HCT116 (cell line): Measurements from ENCODE around the gene SLC22A6. TPM values are rescaled to one million over a fixed set of nuclear protein-coding genes. Genes with fewer than 3 reads are reported as not detected.

Source experiments
- ATAC-seq: fragments of 200-7000 bp; cut with Tn5 transposase; 2 replicates; pipeline ENCODE4 v1.9.1; 2020; ENCODE audit warnings: mild to moderate bottlenecking, moderate library complexity
- BruUV-seq: library from RNA; stranded (reverse); fragments of 400-500 nt; replicated peaks from 2 replicates; lab custom pipeline; 2021; lab: Mats Ljungman, UMichigan
- CTCF ChIA-PET: fragments of 300-600 bp; sonication (Branson Sonifier 250); formaldehyde crosslinking; loops from one replicate; lab custom pipeline; 2021; ENCODE audit warnings: antibody characterized with exemption; lab: Charles Lee
- POLR2A ChIA-PET: fragments of 300-600, 350-600 bp; sonication (Branson Sonifier 250); formaldehyde crosslinking; loops from one replicate; lab custom pipeline; 2021; ENCODE audit warnings: antibody characterized with exemption; lab: Charles Lee
- RAD21 ChIA-PET, 2 experiments: fragments of 300-600 bp; sonication (Branson Sonifier 250); formaldehyde crosslinking; loops; one replicate each; lab custom pipeline; 2023; ENCODE audit warnings: low total read pairs in 2 of 2; ENCODE audit not compliant: uncharacterized antibody in 2 of 2, unreplicated experiment in 2 of 2, low non-redundant PET in 1 of 2; lab: Charles Lee
- DNase-seq: peaks from one replicate; pipeline ENCODE4 v3.0.0-alpha.2; 2010; ENCODE audit warnings: low read depth, low spot score
- H2AFZ ChIP-seq: fragments of 200-600 bp; shearing (Covaris generic), sonication (generic); 2 replicates; pipeline ENCODE4 v1.6.1; 2017; ENCODE audit warnings: low read depth, mixed run types, mixed read lengths, antibody characterized with exemption, low read length; ENCODE audit not compliant: poor library complexity, severe bottlenecking
- H3K27ac ChIP-seq: 2 replicates; pipeline ENCODE4 v1.5.1; 2012; ENCODE audit warnings: low read depth, low read length
- H3K27me3 ChIP-seq: fragments of 200-600 bp; sonication (generic); 2 replicates; pipeline ENCODE4 v1.6.1; 2016; ENCODE audit warnings: mixed run types, low read length, mixed read lengths; ENCODE audit not compliant: insufficient read depth
- H3K36me3 ChIP-seq, 2 experiments: fragments of 200-500 bp in 1 of 2; fragments of 200-600 bp in 1 of 2; sonication (Bioruptor generic) in 1 of 2; sonication (generic) in 1 of 2; 2 replicates each; pipeline versions ENCODE4 v1.5.1 to v1.6.1; 2014 to 2016; ENCODE audit warnings: low read length in 2 of 2, inconsistent platforms in 1 of 2, mixed read lengths in 1 of 2, mixed run types in 1 of 2; ENCODE audit not compliant: insufficient read depth in 2 of 2, control insufficient read depth in 1 of 2
- H3K4me1 ChIP-seq, 2 experiments: fragments of 200-600 bp in 1 of 2; sonication (generic) in 1 of 2; 2 replicates each; pipeline versions ENCODE4 v1.5.1 to v1.6.1; 2012 to 2017; ENCODE audit warnings: low read length in 2 of 2, inconsistent platforms in 1 of 2, mild to moderate bottlenecking in 1 of 2, mixed read lengths in 1 of 2, mixed run types in 1 of 2, moderate library complexity in 1 of 2; ENCODE audit not compliant: insufficient read depth in 2 of 2, control insufficient read depth in 1 of 2
- H3K4me2 ChIP-seq: fragments of 200-600 bp; sonication (generic); 2 replicates; pipeline ENCODE4 v1.6.1; 2017; ENCODE audit warnings: mixed run types, low read length, mixed read lengths
- H3K4me3 ChIP-seq, 2 experiments: fragments of 200-600 bp in 1 of 2; sonication (generic) in 1 of 2; replicated peaks in 1 of 2; 2 replicates each; pipeline ENCODE4 v1.5.1; 2011 to 2016; ENCODE audit warnings: low read length in 2 of 2, control low read depth in 1 of 2, low read depth in 1 of 2, mild to moderate bottlenecking in 1 of 2, mixed read lengths in 1 of 2, mixed run types in 1 of 2
- H3K79me2 ChIP-seq: fragments of 200-600 bp; sonication (generic); 2 replicates; pipeline ENCODE4 v1.6.1; 2017; ENCODE audit warnings: mild to moderate bottlenecking, mixed run types, low read length, moderate library complexity, mixed read lengths; ENCODE audit not compliant: insufficient read depth
- H3K9ac ChIP-seq: fragments of 200-600 bp; sonication (generic); 2 replicates; pipeline ENCODE4 v1.6.1; 2016; ENCODE audit warnings: low read length, mixed read lengths
- H3K9me2 ChIP-seq: fragments of 200-600 bp; sonication (generic), shearing (Covaris generic); 2 replicates; pipeline ENCODE4 v1.6.1; 2017; ENCODE audit warnings: mixed run types, mild to moderate bottlenecking, moderate library complexity; ENCODE audit not compliant: insufficient read depth
- H3K9me3 ChIP-seq, 2 experiments: fragments of 200-500 bp in 1 of 2; fragments of 200-600 bp in 1 of 2; sonication (Bioruptor generic) in 1 of 2; sonication (generic) in 1 of 2; 2 replicates each; pipeline ENCODE4 v1.6.1; 2014 to 2017; ENCODE audit warnings: low read length in 2 of 2, mixed read lengths in 2 of 2, inconsistent platforms in 1 of 2, low read depth in 1 of 2, mild to moderate bottlenecking in 1 of 2, mixed run types in 1 of 2, moderate library complexity in 1 of 2; ENCODE audit not compliant: control insufficient read depth in 1 of 2, insufficient read depth in 1 of 2
- H4K20me1 ChIP-seq: fragments of 200-600 bp; sonication (generic), shearing (Covaris generic); 2 replicates; pipeline ENCODE4 v1.6.1; 2017; ENCODE audit warnings: mixed run types, mild to moderate bottlenecking, moderate library complexity; ENCODE audit not compliant: insufficient read depth
- CBX3 ChIP-seq: IDR thresholded peaks from 2 replicates; pipeline ENCODE4 v1.6.1; 2012; ENCODE audit warnings: low read depth
- EGR1 ChIP-seq: IDR thresholded peaks from 2 replicates; pipeline ENCODE4 v1.6.1; 2012; ENCODE audit warnings: low read depth
- ELF1 ChIP-seq: IDR thresholded peaks from 2 replicates; pipeline ENCODE4 v1.6.1; 2012; ENCODE audit warnings: low read depth, borderline replicate concordance
- FOSL1 ChIP-seq: IDR thresholded peaks from 2 replicates; pipeline ENCODE4 v1.6.1; 2012; ENCODE audit warnings: low read depth
- RAD21 ChIP-seq: IDR thresholded peaks from 2 replicates; pipeline ENCODE4 v1.6.1; 2012; ENCODE audit warnings: low read depth, mild to moderate bottlenecking
- REST ChIP-seq: IDR thresholded peaks from 2 replicates; pipeline ENCODE4 v1.6.1; 2012; ENCODE audit warnings: low read depth
- SIN3A ChIP-seq: IDR thresholded peaks from 2 replicates; pipeline ENCODE4 v1.6.1; 2012; ENCODE audit warnings: low read depth
- SRF ChIP-seq: IDR thresholded peaks from 2 replicates; pipeline ENCODE4 v1.6.1; 2012; ENCODE audit warnings: low read depth
- TCF7L2 ChIP-seq: IDR thresholded peaks from 2 replicates; pipeline ENCODE4 v1.7.0; 2011; ENCODE audit warnings: borderline replicate concordance, inconsistent platforms; ENCODE audit not compliant: insufficient read depth, insufficient read length; ENCODE audit errors: extremely low read depth
- ZBTB33 ChIP-seq: IDR thresholded peaks from 2 replicates; pipeline ENCODE4 v1.6.1; 2011; ENCODE audit warnings: mild to moderate bottlenecking, low read length, moderate library complexity; ENCODE audit not compliant: insufficient replicate concordance; ENCODE audit errors: extremely low read depth
- ZFX ChIP-seq: fragments of 450-650 bp; IDR thresholded peaks from 2 replicates; pipeline ENCODE4 v1.6.1; 2017
- intact Hi-C: fragments of 100-400 bp; cut with micrococcal nuclease; formaldehyde crosslinking; loops from 2 replicates; pipeline ENCODE4 v1.10.0; 2022
- total RNA-seq: library from RNA; stranded (reverse); gene quantifications from one replicate; pipeline ENCODE4 v1.2.1, GENCODE V29; 2021; ENCODE audit not compliant: unreplicated experiment
- TF ChIP-seq, protein P1 (sequence below), 3 experiments: fragments of 200-600 bp in 1 of 3; sonication (generic) in 1 of 3; IDR thresholded peaks in 2 of 3; conservative IDR thresholded peaks in 1 of 3; 2 replicates each; pipeline ENCODE4 v1.5.1; 2012 to 2017; ENCODE audit warnings: low read depth in 2 of 3, low read length in 2 of 3, antibody characterized with exemption in 1 of 3, borderline replicate concordance in 1 of 3, control low read depth in 1 of 3, mild to moderate bottlenecking in 1 of 3, mixed read lengths in 1 of 3, mixed run types in 1 of 3, moderate library complexity in 1 of 3; ENCODE audit not compliant: insufficient read depth in 1 of 3

The SLC22A6 gene
- total RNA-seq, 1 experiment from 2014 or later, result not detected

DNA sequence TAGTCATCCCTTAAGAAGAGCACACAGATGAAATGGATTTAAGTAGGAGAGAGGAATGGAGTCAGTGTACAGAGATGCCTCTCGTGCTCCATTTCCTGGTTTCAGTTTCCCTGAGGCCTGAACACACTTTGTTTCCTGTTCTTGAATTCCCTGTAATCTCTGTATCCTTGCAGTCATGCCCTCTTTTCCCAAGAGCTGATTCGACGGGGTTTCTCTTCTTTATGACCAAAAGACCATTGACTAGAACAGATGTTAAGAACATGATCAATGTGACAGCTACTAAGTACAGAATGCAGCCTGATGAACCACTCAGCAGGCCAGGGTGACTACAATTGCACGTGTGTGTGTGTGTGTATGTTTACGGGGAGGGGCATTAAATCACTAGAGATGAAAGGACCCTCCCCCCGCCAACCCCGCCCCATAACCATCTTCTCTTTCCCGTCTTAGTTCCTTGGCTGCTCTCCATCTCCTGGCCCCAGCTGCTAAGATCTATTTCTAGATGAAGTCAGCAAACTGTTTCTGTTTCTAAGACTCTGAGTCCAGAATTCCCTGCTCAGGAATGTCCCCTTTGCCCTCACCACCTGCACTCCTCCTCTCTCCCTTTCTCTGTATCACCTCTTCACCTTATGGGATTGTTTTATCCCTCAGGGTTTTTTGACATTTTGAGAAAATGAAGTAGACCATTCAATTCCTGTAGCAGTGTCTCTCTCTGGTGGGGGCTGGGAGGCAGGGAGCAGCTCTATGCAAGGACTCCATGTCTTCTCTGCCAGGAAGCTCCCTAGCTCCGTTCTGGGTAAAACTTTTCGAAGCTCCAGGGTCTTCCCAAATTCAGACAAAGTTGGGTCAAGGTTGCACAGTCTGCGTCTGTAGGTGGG lies 26.0 kb downstream of the SLC22A6 start:
- no peak for ATAC-seq
- Histone ChIP-seq H3K27me3 (no peaks in the 10 kb centered on the region), H3K9ac (no peak overlapping the region), H3K27ac (no peak overlapping the region), H4K20me1 (no peaks in the 10 kb centered on the region), H2AFZ (no peak overlapping the region), H3K4me2 (no peak overlapping the region), H3K9me2 (no peaks in the 10 kb centered on the region), H3K4me1 (no peaks in the 10 kb centered on the region), H3K79me2 (no peaks in the 10 kb centered on the region), H3K9me3 (no peaks in the 10 kb centered on the region), H3K4me3 (no peak overlapping the region), H3K36me3 (no peaks in the 10 kb centered on the region)
- intact Hi-C loops, result no loop called here
- TF ChIP-seq ELF1 (no peak), RAD21 (no peak), SRF (no peak), ZBTB33 (no peak), EGR1 (no peak), REST (no peak), TCF7L2 (no peak), ZFX (no peak), FOSL1 (no peak), SIN3A (no peak), CBX3 (no peak)
- TF ChIP-seq, protein P1, sequence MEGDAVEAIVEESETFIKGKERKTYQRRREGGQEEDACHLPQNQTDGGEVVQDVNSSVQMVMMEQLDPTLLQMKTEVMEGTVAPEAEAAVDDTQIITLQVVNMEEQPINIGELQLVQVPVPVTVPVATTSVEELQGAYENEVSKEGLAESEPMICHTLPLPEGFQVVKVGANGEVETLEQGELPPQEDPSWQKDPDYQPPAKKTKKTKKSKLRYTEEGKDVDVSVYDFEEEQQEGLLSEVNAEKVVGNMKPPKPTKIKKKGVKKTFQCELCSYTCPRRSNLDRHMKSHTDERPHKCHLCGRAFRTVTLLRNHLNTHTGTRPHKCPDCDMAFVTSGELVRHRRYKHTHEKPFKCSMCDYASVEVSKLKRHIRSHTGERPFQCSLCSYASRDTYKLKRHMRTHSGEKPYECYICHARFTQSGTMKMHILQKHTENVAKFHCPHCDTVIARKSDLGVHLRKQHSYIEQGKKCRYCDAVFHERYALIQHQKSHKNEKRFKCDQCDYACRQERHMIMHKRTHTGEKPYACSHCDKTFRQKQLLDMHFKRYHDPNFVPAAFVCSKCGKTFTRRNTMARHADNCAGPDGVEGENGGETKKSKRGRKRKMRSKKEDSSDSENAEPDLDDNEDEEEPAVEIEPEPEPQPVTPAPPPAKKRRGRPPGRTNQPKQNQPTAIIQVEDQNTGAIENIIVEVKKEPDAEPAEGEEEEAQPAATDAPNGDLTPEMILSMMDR (IDR thresholded peaks at IDR 0.05 in 2 of 3, conservative IDR thresholded peaks at IDR 0.05 in 1 of 3; ENCODE audit: borderline replicate concordance in 1 of 3, insufficient read depth in 1 of 3, low read depth in 2 of 3, low read length in 2 of 3), result no peak
- no TSS peak for BruUV-seq
- POLR2A ChIA-PET, result no interaction called here
- no peak for DNase-seq
- CTCF ChIA-PET, result interaction anchor here (1.2 kb wide), 1 partner anchor 17 kb away, joined by 5 read pairs; no protein-coding TSS in a partner anchor
- RAD21 ChIA-PET, result no interaction called here
